HCT116 (cell line): Measurements from ENCODE around the gene DYNC1I1. TPM values are rescaled to one million over a fixed set of nuclear protein-coding genes. Genes with fewer than 3 reads are reported as not detected.

ENCODE experiments used
- ATAC-seq: fragments of 200-7000 bp; cut with Tn5 transposase; 2 replicates; pipeline ENCODE4 v1.9.1; 2020; ENCODE audit warnings: mild to moderate bottlenecking, moderate library complexity
- BruUV-seq: library from RNA; stranded (reverse); fragments of 400-500 nt; replicated peaks from 2 replicates; lab custom pipeline; 2021; lab: Mats Ljungman, UMichigan
- CTCF ChIA-PET: fragments of 300-600 bp; sonication (Branson Sonifier 250); formaldehyde crosslinking; loops from one replicate; lab custom pipeline; 2021; ENCODE audit warnings: antibody characterized with exemption; lab: Charles Lee
- POLR2A ChIA-PET: fragments of 300-600, 350-600 bp; sonication (Branson Sonifier 250); formaldehyde crosslinking; loops from one replicate; lab custom pipeline; 2021; ENCODE audit warnings: antibody characterized with exemption; lab: Charles Lee
- RAD21 ChIA-PET, 2 experiments: fragments of 300-600 bp; sonication (Branson Sonifier 250); formaldehyde crosslinking; loops; one replicate each; lab custom pipeline; 2023; ENCODE audit warnings: low total read pairs in 2 of 2; ENCODE audit not compliant: uncharacterized antibody in 2 of 2, unreplicated experiment in 2 of 2, low non-redundant PET in 1 of 2; lab: Charles Lee
- DNase-seq: peaks from one replicate; pipeline ENCODE4 v3.0.0-alpha.2; 2010; ENCODE audit warnings: low read depth, low spot score
- H2AFZ ChIP-seq: fragments of 200-600 bp; shearing (Covaris generic), sonication (generic); 2 replicates; pipeline ENCODE4 v1.6.1; 2017; ENCODE audit warnings: low read depth, mixed run types, mixed read lengths, antibody characterized with exemption, low read length; ENCODE audit not compliant: poor library complexity, severe bottlenecking
- H3K27ac ChIP-seq: 2 replicates; pipeline ENCODE4 v1.5.1; 2012; ENCODE audit warnings: low read depth, low read length
- H3K27me3 ChIP-seq: fragments of 200-600 bp; sonication (generic); 2 replicates; pipeline ENCODE4 v1.6.1; 2016; ENCODE audit warnings: mixed run types, low read length, mixed read lengths; ENCODE audit not compliant: insufficient read depth
- H3K36me3 ChIP-seq, 2 experiments: fragments of 200-500 bp in 1 of 2; fragments of 200-600 bp in 1 of 2; sonication (Bioruptor generic) in 1 of 2; sonication (generic) in 1 of 2; 2 replicates each; pipeline versions ENCODE4 v1.5.1 to v1.6.1; 2014 to 2016; ENCODE audit warnings: low read length in 2 of 2, inconsistent platforms in 1 of 2, mixed read lengths in 1 of 2, mixed run types in 1 of 2; ENCODE audit not compliant: insufficient read depth in 2 of 2, control insufficient read depth in 1 of 2
- H3K4me1 ChIP-seq, 2 experiments: fragments of 200-600 bp in 1 of 2; sonication (generic) in 1 of 2; 2 replicates each; pipeline versions ENCODE4 v1.5.1 to v1.6.1; 2012 to 2017; ENCODE audit warnings: low read length in 2 of 2, inconsistent platforms in 1 of 2, mild to moderate bottlenecking in 1 of 2, mixed read lengths in 1 of 2, mixed run types in 1 of 2, moderate library complexity in 1 of 2; ENCODE audit not compliant: insufficient read depth in 2 of 2, control insufficient read depth in 1 of 2
- H3K4me2 ChIP-seq: fragments of 200-600 bp; sonication (generic); 2 replicates; pipeline ENCODE4 v1.6.1; 2017; ENCODE audit warnings: mixed run types, low read length, mixed read lengths
- H3K4me3 ChIP-seq, 2 experiments: fragments of 200-600 bp in 1 of 2; sonication (generic) in 1 of 2; replicated peaks in 1 of 2; 2 replicates each; pipeline ENCODE4 v1.5.1; 2011 to 2016; ENCODE audit warnings: low read length in 2 of 2, control low read depth in 1 of 2, low read depth in 1 of 2, mild to moderate bottlenecking in 1 of 2, mixed read lengths in 1 of 2, mixed run types in 1 of 2
- H3K79me2 ChIP-seq: fragments of 200-600 bp; sonication (generic); 2 replicates; pipeline ENCODE4 v1.6.1; 2017; ENCODE audit warnings: mild to moderate bottlenecking, mixed run types, low read length, moderate library complexity, mixed read lengths; ENCODE audit not compliant: insufficient read depth
- H3K9ac ChIP-seq: fragments of 200-600 bp; sonication (generic); 2 replicates; pipeline ENCODE4 v1.6.1; 2016; ENCODE audit warnings: low read length, mixed read lengths
- H3K9me2 ChIP-seq: fragments of 200-600 bp; sonication (generic), shearing (Covaris generic); 2 replicates; pipeline ENCODE4 v1.6.1; 2017; ENCODE audit warnings: mixed run types, mild to moderate bottlenecking, moderate library complexity; ENCODE audit not compliant: insufficient read depth
- H3K9me3 ChIP-seq, 2 experiments: fragments of 200-500 bp in 1 of 2; fragments of 200-600 bp in 1 of 2; sonication (Bioruptor generic) in 1 of 2; sonication (generic) in 1 of 2; 2 replicates each; pipeline ENCODE4 v1.6.1; 2014 to 2017; ENCODE audit warnings: low read length in 2 of 2, mixed read lengths in 2 of 2, inconsistent platforms in 1 of 2, low read depth in 1 of 2, mild to moderate bottlenecking in 1 of 2, mixed run types in 1 of 2, moderate library complexity in 1 of 2; ENCODE audit not compliant: control insufficient read depth in 1 of 2, insufficient read depth in 1 of 2
- H4K20me1 ChIP-seq: fragments of 200-600 bp; sonication (generic), shearing (Covaris generic); 2 replicates; pipeline ENCODE4 v1.6.1; 2017; ENCODE audit warnings: mixed run types, mild to moderate bottlenecking, moderate library complexity; ENCODE audit not compliant: insufficient read depth
- CBX3 ChIP-seq: IDR thresholded peaks from 2 replicates; pipeline ENCODE4 v1.6.1; 2012; ENCODE audit warnings: low read depth
- CEBPB ChIP-seq: IDR thresholded peaks from 2 replicates; pipeline ENCODE4 v1.6.1; 2012; ENCODE audit warnings: low read depth
- CTCF ChIP-seq, 3 experiments: fragments of 200-600 bp in 1 of 3; sonication (generic) in 1 of 3; IDR thresholded peaks in 2 of 3; conservative IDR thresholded peaks in 1 of 3; 2 replicates each; pipeline ENCODE4 v1.5.1; 2012 to 2017; ENCODE audit warnings: low read depth in 2 of 3, low read length in 2 of 3, antibody characterized with exemption in 1 of 3, borderline replicate concordance in 1 of 3, control low read depth in 1 of 3, mild to moderate bottlenecking in 1 of 3, mixed read lengths in 1 of 3, mixed run types in 1 of 3, moderate library complexity in 1 of 3; ENCODE audit not compliant: insufficient read depth in 1 of 3
- EGR1 ChIP-seq: IDR thresholded peaks from 2 replicates; pipeline ENCODE4 v1.6.1; 2012; ENCODE audit warnings: low read depth
- ELF1 ChIP-seq: IDR thresholded peaks from 2 replicates; pipeline ENCODE4 v1.6.1; 2012; ENCODE audit warnings: low read depth, borderline replicate concordance
- EZH2phosphoT487 ChIP-seq: fragments of 200-600 bp; IDR thresholded peaks from 2 replicates; pipeline ENCODE4 v1.6.1; 2018; ENCODE audit warnings: antibody characterized with exemption, borderline replicate concordance
- JUND ChIP-seq: IDR thresholded peaks from 2 replicates; pipeline ENCODE4 v1.6.1; 2012
- POLR2A ChIP-seq: IDR thresholded peaks from 2 replicates; pipeline ENCODE4 v1.7.0; 2011; ENCODE audit warnings: borderline replicate concordance; ENCODE audit not compliant: insufficient read depth, insufficient read length; ENCODE audit errors: extremely low read depth
- RAD21 ChIP-seq: IDR thresholded peaks from 2 replicates; pipeline ENCODE4 v1.6.1; 2012; ENCODE audit warnings: low read depth, mild to moderate bottlenecking
- SRF ChIP-seq: IDR thresholded peaks from 2 replicates; pipeline ENCODE4 v1.6.1; 2012; ENCODE audit warnings: low read depth
- YY1 ChIP-seq: IDR thresholded peaks from 2 replicates; pipeline ENCODE4 v1.6.1; 2011; ENCODE audit warnings: low read length, low read depth, moderate library complexity, mild to moderate bottlenecking; ENCODE audit not compliant: insufficient replicate concordance; ENCODE audit errors: extremely low read depth
- intact Hi-C: fragments of 100-400 bp; cut with micrococcal nuclease; formaldehyde crosslinking; loops from 2 replicates; pipeline ENCODE4 v1.10.0; 2022
- total RNA-seq: library from RNA; stranded (reverse); gene quantifications from one replicate; pipeline ENCODE4 v1.2.1, GENCODE V29; 2021; ENCODE audit not compliant: unreplicated experiment
- TF ChIP-seq, protein P1 (sequence below): IDR thresholded peaks from 2 replicates; pipeline ENCODE4 v1.6.1; 2012; ENCODE audit warnings: low read depth
- TF ChIP-seq, protein P2 (sequence below): IDR thresholded peaks from 2 replicates; pipeline ENCODE4 v1.6.1; 2011; ENCODE audit warnings: mild to moderate bottlenecking, low read length, moderate library complexity; ENCODE audit not compliant: insufficient replicate concordance; ENCODE audit errors: extremely low read depth

The DYNC1I1 gene
- total RNA-seq, 1 experiment from 2014 or later = not detected

DNA sequence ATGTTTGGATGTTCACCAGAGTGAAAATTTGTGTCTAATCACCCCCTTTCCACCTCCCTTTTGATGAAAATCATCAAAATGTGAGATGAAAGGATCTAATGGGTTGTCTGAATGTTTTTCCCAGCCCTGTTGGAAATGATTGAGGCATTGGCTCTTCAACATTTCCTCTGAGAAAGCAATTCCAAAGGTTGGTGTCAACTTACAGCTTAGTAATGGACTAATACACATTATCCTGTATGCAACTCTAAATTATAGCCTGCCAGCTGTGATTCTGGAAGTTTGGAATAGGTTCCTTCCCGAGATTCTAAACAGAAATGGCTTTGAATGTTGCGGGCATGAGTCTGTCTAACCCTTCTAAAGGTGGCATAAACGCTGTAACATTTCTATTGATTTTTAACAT lies 152.9 kb downstream of the DYNC1I1 start (continued):
- TF ChIP-seq, protein P1, sequence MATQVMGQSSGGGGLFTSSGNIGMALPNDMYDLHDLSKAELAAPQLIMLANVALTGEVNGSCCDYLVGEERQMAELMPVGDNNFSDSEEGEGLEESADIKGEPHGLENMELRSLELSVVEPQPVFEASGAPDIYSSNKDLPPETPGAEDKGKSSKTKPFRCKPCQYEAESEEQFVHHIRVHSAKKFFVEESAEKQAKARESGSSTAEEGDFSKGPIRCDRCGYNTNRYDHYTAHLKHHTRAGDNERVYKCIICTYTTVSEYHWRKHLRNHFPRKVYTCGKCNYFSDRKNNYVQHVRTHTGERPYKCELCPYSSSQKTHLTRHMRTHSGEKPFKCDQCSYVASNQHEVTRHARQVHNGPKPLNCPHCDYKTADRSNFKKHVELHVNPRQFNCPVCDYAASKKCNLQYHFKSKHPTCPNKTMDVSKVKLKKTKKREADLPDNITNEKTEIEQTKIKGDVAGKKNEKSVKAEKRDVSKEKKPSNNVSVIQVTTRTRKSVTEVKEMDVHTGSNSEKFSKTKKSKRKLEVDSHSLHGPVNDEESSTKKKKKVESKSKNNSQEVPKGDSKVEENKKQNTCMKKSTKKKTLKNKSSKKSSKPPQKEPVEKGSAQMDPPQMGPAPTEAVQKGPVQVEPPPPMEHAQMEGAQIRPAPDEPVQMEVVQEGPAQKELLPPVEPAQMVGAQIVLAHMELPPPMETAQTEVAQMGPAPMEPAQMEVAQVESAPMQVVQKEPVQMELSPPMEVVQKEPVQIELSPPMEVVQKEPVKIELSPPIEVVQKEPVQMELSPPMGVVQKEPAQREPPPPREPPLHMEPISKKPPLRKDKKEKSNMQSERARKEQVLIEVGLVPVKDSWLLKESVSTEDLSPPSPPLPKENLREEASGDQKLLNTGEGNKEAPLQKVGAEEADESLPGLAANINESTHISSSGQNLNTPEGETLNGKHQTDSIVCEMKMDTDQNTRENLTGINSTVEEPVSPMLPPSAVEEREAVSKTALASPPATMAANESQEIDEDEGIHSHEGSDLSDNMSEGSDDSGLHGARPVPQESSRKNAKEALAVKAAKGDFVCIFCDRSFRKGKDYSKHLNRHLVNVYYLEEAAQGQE = no peak
- TF ChIP-seq EGR1 (no peak), RAD21 (no peak), CTCF (IDR thresholded peaks at IDR 0.05 in 2 of 3, conservative IDR thresholded peaks at IDR 0.05 in 1 of 3; ENCODE audit: borderline replicate concordance in 1 of 3, insufficient read depth in 1 of 3, low read depth in 2 of 3, low read length in 2 of 3) (no peak), JUND (no peak), CBX3 (no peak), CEBPB (no peak)
- TF ChIP-seq, all 23 proteins: peak for 0

GRCh38 chr7:95925971-95926370 lies 153.6 kb downstream of the DYNC1I1 start:
- H4K20me1 ChIP-seq = no peaks in the 10 kb centered on the region
- BruUV-seq = no TSS peak
- CTCF ChIA-PET = no interaction called here
- no peaks in the 10 kb centered on the region for H3K4me1 ChIP-seq
- no peaks in the 10 kb centered on the region for H3K9me2 ChIP-seq
- peaks cover 84% of the 10 kb centered on the region for H3K27me3 ChIP-seq
- no peaks in the 10 kb centered on the region for H3K9me3 ChIP-seq
- no peak overlapping the region for H3K27ac ChIP-seq
- DNase-seq (no peak), ATAC-seq (no peak)
- H3K36me3 ChIP-seq = no peaks in the 10 kb centered on the region
- no peak overlapping the region for H3K9ac ChIP-seq
- intact Hi-C loops = loop anchor here (2.0 kb wide), 1 partner anchor 1101 kb away; no protein-coding TSS in a partner anchor
- POLR2A ChIA-PET = no interaction called here
- H3K4me3 ChIP-seq = no peak overlapping the region
- H3K4me2 ChIP-seq = no peak overlapping the region
- no peaks in the 10 kb centered on the region for H3K79me2 ChIP-seq
- RAD21 ChIA-PET = no interaction called here
- no peak overlapping the region for H2AFZ ChIP-seq
- no peak for TF ChIP-seq YY1
- TF ChIP-seq EZH2phosphoT487 = no peak
- no peak for TF ChIP-seq SRF
- TF ChIP-seq ELF1 = no peak
- TF ChIP-seq EGR1 = no peak
- TF ChIP-seq POLR2A = no peak
- TF ChIP-seq, protein P2, sequence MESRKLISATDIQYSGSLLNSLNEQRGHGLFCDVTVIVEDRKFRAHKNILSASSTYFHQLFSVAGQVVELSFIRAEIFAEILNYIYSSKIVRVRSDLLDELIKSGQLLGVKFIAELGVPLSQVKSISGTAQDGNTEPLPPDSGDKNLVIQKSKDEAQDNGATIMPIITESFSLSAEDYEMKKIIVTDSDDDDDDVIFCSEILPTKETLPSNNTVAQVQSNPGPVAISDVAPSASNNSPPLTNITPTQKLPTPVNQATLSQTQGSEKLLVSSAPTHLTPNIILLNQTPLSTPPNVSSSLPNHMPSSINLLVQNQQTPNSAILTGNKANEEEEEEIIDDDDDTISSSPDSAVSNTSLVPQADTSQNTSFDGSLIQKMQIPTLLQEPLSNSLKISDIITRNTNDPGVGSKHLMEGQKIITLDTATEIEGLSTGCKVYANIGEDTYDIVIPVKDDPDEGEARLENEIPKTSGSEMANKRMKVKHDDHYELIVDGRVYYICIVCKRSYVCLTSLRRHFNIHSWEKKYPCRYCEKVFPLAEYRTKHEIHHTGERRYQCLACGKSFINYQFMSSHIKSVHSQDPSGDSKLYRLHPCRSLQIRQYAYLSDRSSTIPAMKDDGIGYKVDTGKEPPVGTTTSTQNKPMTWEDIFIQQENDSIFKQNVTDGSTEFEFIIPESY = no peak
- no peak for TF ChIP-seq RAD21
- TF ChIP-seq, protein P1 = no peak
